ENCODE results near the gene MAP3K7. TPM values are rescaled to one million over a fixed set of nuclear protein-coding genes. Genes with fewer than 3 reads are reported as not detected.

The MAP3K7 gene
- total and polyA plus RNA-seq, 2 of the 8 experiments (the other 6 are each of a cell fraction or from before 2014, with no cell fraction given) = 27.3 to 34.8 TPM

- TF ChIP-seq CHD7 (IDR thresholded peaks at IDR 0.05; ENCODE audit: insufficient replicate concordance, low read length) = no peak
- no peak for TF ChIP-seq KDM5A (IDR thresholded peaks at IDR 0.05; ENCODE audit: low read length)
- TF ChIP-seq CREB1 (IDR thresholded peaks at IDR 0.05) = no peak
- no peak for TF ChIP-seq POU5F1 (IDR thresholded peaks at IDR 0.05; ENCODE audit: low read depth, low read length)
- no peak for TF ChIP-seq SIRT6 (IDR thresholded peaks at IDR 0.05; ENCODE audit: low read length)
- TF ChIP-seq KDM1A (IDR thresholded peaks at IDR 0.05; ENCODE audit: borderline replicate concordance, low read length) = no peak
- TF ChIP-seq RAD21 (IDR thresholded peaks at IDR 0.05 in 1 of 2, conservative IDR thresholded peaks at IDR 0.05 in 1 of 2; ENCODE audit: low read depth in 2 of 2, low read length in 2 of 2) = no peak
- TF ChIP-seq EGR1 (IDR thresholded peaks at IDR 0.05; ENCODE audit: borderline replicate concordance, low read depth, low read length) = no peak
- TF ChIP-seq ZNF274 (IDR thresholded peaks at IDR 0.05; ENCODE audit: borderline replicate concordance, extremely low read depth, low read length) = no peak
- no peak for TF ChIP-seq USF2 (IDR thresholded peaks at IDR 0.05; ENCODE audit: low read length)
Observed at GRCh38 chr6:90502381-90502780, 84.5 kb downstream of the MAP3K7 start (continued).

Measured in H1 (cell line).